ENCODE results near the gene CDH1. TPM values are rescaled to one million over a fixed set of nuclear protein-coding genes. Genes with fewer than 3 reads are reported as not detected.

The CDH1 gene
- total RNA-seq, 2 experiments from 2014 or later = 0.16 to 0.54 TPM

- ChIA-PET POLR2A (interaction anchor here (0.9 to 2.4 kb wide), 8 partner anchors 11 to 720 kb away, joined by 3 to 16 read pairs (median 5); partner anchors contain the start of gene ZFP90), CTCF (interaction anchor here (0.7 to 1.3 kb wide), 4 partner anchors 35 to 312 kb away, joined by 3 to 6 read pairs (median 3); no protein-coding TSS in a partner anchor)
- peak overlapping the region; percentile 92 for H3K4me3 Mint-ChIP-seq
- peaks cover 21% of the 10 kb centered on the region for H3K4me1 Mint-ChIP-seq (ENCODE audit: low read depth)
- peaks cover 12% of the 10 kb centered on the region for H3K36me3 Mint-ChIP-seq (ENCODE audit: low read depth)
- no peak for TF ChIP-seq CTCF (IDR thresholded peaks at IDR 0.05)
- ATAC-seq (no peak), DNase-seq (no peak)
- H3K27me3 Mint-ChIP-seq = no peaks in the 10 kb centered on the region
- intact Hi-C loops (cut with micrococcal nuclease) = loop anchor here (5.0 kb wide), 1 partner anchor 288 kb away; the partner anchor contains the start of genes CHTF8 and UTP4
- no peaks in the 10 kb centered on the region for H3K9me3 Mint-ChIP-seq
- peak overlapping the region; percentile 93 for H3K27ac Mint-ChIP-seq
Observed at GRCh38 chr16:68844211-68844564, 107.1 kb downstream of the CDH1 start.

GRCh38 chr16:68848786-68849185 is 111.7 kb downstream of the CDH1 start:
- no peak for DNase-seq
- H3K9me3 Mint-ChIP-seq = no peaks in the 10 kb centered on the region
- ChIA-PET CTCF (interaction anchor here (3.4 kb wide), 1 partner anchor 276 kb away, joined by 27 read pairs; no protein-coding TSS in a partner anchor), POLR2A (no interaction called here)
- TF ChIP-seq CTCF (IDR thresholded peaks at IDR 0.05) = no peak
- intact Hi-C loops (cut with micrococcal nuclease) = no loop called here
- no peak for ATAC-seq
- peaks cover 24% of the 10 kb centered on the region for H3K4me1 Mint-ChIP-seq (ENCODE audit: low read depth)
- H3K27me3 Mint-ChIP-seq = no peaks in the 10 kb centered on the region
- no peak overlapping the region for H3K4me3 Mint-ChIP-seq
- no peak overlapping the region for H3K27ac Mint-ChIP-seq
- peaks cover 15% of the 10 kb centered on the region for H3K36me3 Mint-ChIP-seq (ENCODE audit: low read depth)

GRCh38 chr16:68850481-68850880 is 113.4 kb downstream of the CDH1 start:
- peaks cover 15% of the 10 kb centered on the region for H3K36me3 Mint-ChIP-seq (ENCODE audit: low read depth)
- H3K27me3 Mint-ChIP-seq = no peaks in the 10 kb centered on the region
- H3K4me3 Mint-ChIP-seq = no peak overlapping the region
- TF ChIP-seq CTCF (IDR thresholded peaks at IDR 0.05) = no peak
- ChIA-PET CTCF (interaction anchor here (1.5 kb wide), 1 partner anchor 260 kb away, joined by 3 read pairs; no protein-coding TSS in a partner anchor), POLR2A (no interaction called here)
- DNase-seq = no peak
- H3K9me3 Mint-ChIP-seq = no peaks in the 10 kb centered on the region
- ATAC-seq = no peak
- peaks cover 16% of the 10 kb centered on the region for H3K4me1 Mint-ChIP-seq (ENCODE audit: low read depth)
- H3K27ac Mint-ChIP-seq = no peak overlapping the region
- intact Hi-C loops (cut with micrococcal nuclease) = no loop called here

- ATAC-seq (no peak), DNase-seq (no peak)
- intact Hi-C loops (cut with micrococcal nuclease) = no loop called here
- peaks cover 15% of the 10 kb centered on the region for H3K36me3 Mint-ChIP-seq (ENCODE audit: low read depth)
- H3K9me3 Mint-ChIP-seq = no peaks in the 10 kb centered on the region
- H3K27me3 Mint-ChIP-seq = no peaks in the 10 kb centered on the region
- no peak for TF ChIP-seq CTCF (IDR thresholded peaks at IDR 0.05)
- H3K4me1 Mint-ChIP-seq (ENCODE audit: low read depth) = peaks cover 18% of the 10 kb centered on the region
- no peak overlapping the region for H3K4me3 Mint-ChIP-seq
- no peak overlapping the region for H3K27ac Mint-ChIP-seq
- CTCF ChIA-PET = interaction anchor here (1.5 kb wide), 1 partner anchor 261 kb away, joined by 3 read pairs; no protein-coding TSS in a partner anchor
- POLR2A ChIA-PET = no interaction called here
Observed at GRCh38 chr16:68851601-68852000, 114.5 kb downstream of the CDH1 start.

- H3K27me3 Mint-ChIP-seq = no peaks in the 10 kb centered on the region
- intact Hi-C loops (cut with micrococcal nuclease) = no loop called here
- peaks cover 3% of the 10 kb centered on the region for H3K4me1 Mint-ChIP-seq (ENCODE audit: low read depth)
- ATAC-seq (no peak), DNase-seq (no peak)
- no peak for TF ChIP-seq CTCF (IDR thresholded peaks at IDR 0.05)
- H3K9me3 Mint-ChIP-seq = no peaks in the 10 kb centered on the region
- ChIA-PET CTCF (interaction anchor here (1.9 kb wide), 1 partner anchor 10 kb away, joined by 6 read pairs; no protein-coding TSS in a partner anchor), POLR2A (interaction anchor here (1.1 kb wide), 1 partner anchor 10 kb away, joined by 3 read pairs; no protein-coding TSS in a partner anchor)
- no peak overlapping the region for H3K27ac Mint-ChIP-seq
- H3K4me3 Mint-ChIP-seq = no peak overlapping the region
- peaks cover 12% of the 10 kb centered on the region for H3K36me3 Mint-ChIP-seq (ENCODE audit: low read depth)
Observed at GRCh38 chr16:68857479-68857878, 120.4 kb downstream of the CDH1 start.

Measured in activated CD8-positive, alpha-beta T cell treated with anti-CD3 and anti-CD28 coated beads for 36 hours (primary cell).